ENCODE data around the gene LHX6. TPM values are rescaled to one million over a fixed set of nuclear protein-coding genes. Genes with fewer than 3 reads are reported as not detected.

LHX6 gene
- total and polyA plus RNA-seq, 9 of the 15 experiments (the other 6 are each of a cell fraction or from before 2014, with no cell fraction given) = 2.8 to 16.3 (median 7.9) TPM

- H3K9ac ChIP-seq (ENCODE audit: insufficient read depth in 1 of 2, low read depth in 2 of 2, low read length in 2 of 2) = no peak overlapping the region
- no peaks in the 10 kb centered on the region for H3K9me1 ChIP-seq (ENCODE audit: control insufficient read depth, insufficient read depth, low read length)
- H4K20me1 ChIP-seq (replicated peaks; ENCODE audit: control insufficient read depth, insufficient read depth, low read length) = no peaks in the 10 kb centered on the region
- 41% methylated on average over 3 of the region's 3 CpGs for WGBS (ENCODE audit: insufficient coverage, low coverage, missing lambda C conversion rate)
- ATAC-seq (no peak), DNase-seq (ENCODE audit: extremely low read depth in 1 of 4, low spot score in 3 of 4) (no peak), FAIRE-seq (no peak)
- H3K27ac ChIP-seq (ENCODE audit: extremely low read depth, low read depth, low read length) = no peak overlapping the region
- BruUV-seq (replicated peaks) = no TSS peak
- CTCF ChIA-PET (ENCODE audit: low intra/inter-chr PET ratio) = no interaction called here
- H3K4me2 ChIP-seq (ENCODE audit: insufficient read depth, low read length) = no peak overlapping the region
- H2AFZ ChIP-seq (ENCODE audit: low read depth, low read length) = no peak overlapping the region
- no peaks in the 10 kb centered on the region for H3K79me2 ChIP-seq (ENCODE audit: control insufficient read depth, insufficient read depth, low read length)
- intact Hi-C loops (cut with micrococcal nuclease) (no loop called here), in situ Hi-C loops (cut with MboI) (no loop called here)
- H3K4me3 ChIP-seq = no peak overlapping the region
- POLR2A ChIA-PET = interaction anchor here (1.1 kb wide), 1 partner anchor 10 kb away, joined by 3 read pairs; no protein-coding TSS in a partner anchor
- H3K9me3 ChIP-seq (replicated peaks; ENCODE audit: control insufficient read depth, insufficient read depth, low read depth, low read length) = no peaks in the 10 kb centered on the region
- peaks cover 10 to 17% of the 10 kb centered on the region in 2 experiments; a peak in 3 of 5 replicates for H3K4me1 ChIP-seq (replicated peaks in 1 of 2; ENCODE audit: control insufficient read depth in 2 of 2, insufficient read depth in 2 of 2, low read length in 2 of 2)
- H3K36me3 ChIP-seq (ENCODE audit: control insufficient read depth, insufficient read depth, low read length) = no peaks in the 10 kb centered on the region
- H3K27me3 ChIP-seq (ENCODE audit: control insufficient read depth in 2 of 2, insufficient read depth in 2 of 2, low read length in 2 of 2) = no peaks in the 10 kb centered on the region
- TF ChIP-seq MED1 (CRISPR knock-in tag; IDR thresholded peaks at IDR 0.05; ENCODE audit: borderline replicate concordance) (no peak), PHF20 (IDR thresholded peaks at IDR 0.05; ENCODE audit: partially characterized antibody) (peak; percentile 35), CHD4 (IDR thresholded peaks at IDR 0.05; ENCODE audit: insufficient read depth, insufficient replicate concordance, low read depth, low read length, poor library complexity, severe bottlenecking) (peak; percentile 63), BCOR (IDR thresholded peaks at IDR 0.05) (peak; percentile 81), KDM1A (IDR thresholded peaks at IDR 0.05) (0 out of 4 replicates have a peak, but pooled peaks have one; percentile 19 to 38), ADNP (tag; IDR thresholded peaks at IDR 0.05) (peak; percentile 64; the same call in 1 of the 2 replicates), TEAD4 (IDR thresholded peaks at IDR 0.05; ENCODE audit: low read length) (no peak), TEAD4 (CRISPR knock-in tag; IDR thresholded peaks at IDR 0.05; ENCODE audit: borderline replicate concordance) (no peak), HDAC2 (IDR thresholded peaks at IDR 0.05) (0 out of 2 replicates have a peak, but pooled peaks have one; percentile 21), ZNF274 (IDR thresholded peaks at IDR 0.05; ENCODE audit: borderline replicate concordance, low read depth, low read length) (no peak), RBM25 (IDR thresholded peaks at IDR 0.05; ENCODE audit: low read depth, low read length, severe bottlenecking) (peak; percentile 88), ZNF77 (CRISPR knock-in tag; IDR thresholded peaks at IDR 0.05) (no peak)
Measured at GRCh38 chr9:122173670-122174069, 55.1 kb downstream of the LHX6 start.

Measured in K562 (cell line).